Dermis microvascular lymphatic vessel endothelial cell (primary cell): Measurements from ENCODE around the gene ZNF91. TPM values are rescaled to one million over a fixed set of nuclear protein-coding genes. Genes with fewer than 3 reads are reported as not detected.
"Not testable (repeated sequence)": the region's sequence is repeated elsewhere in the genome, so short reads cannot be mapped to it uniquely, and the experiment has no call there.

Experiments used
- DNase-seq, 2 donors: peaks; one replicate each; pipeline versions ENCODE4 v3.0.0 to v3.0.0-alpha.2; 2010; ENCODE audit warnings: low read depth in 2 of 2
- total RNA-seq: library from RNA; depleted of rRNA; stranded (reverse); fragments of >200 nt; gene quantifications from 2 replicates; pipeline ENCODE4 v1.2.1, GENCODE V29; 2014

ZNF91 gene
- 5.6 and 13.3 TPM in 2 replicates for total RNA-seq

DNA sequence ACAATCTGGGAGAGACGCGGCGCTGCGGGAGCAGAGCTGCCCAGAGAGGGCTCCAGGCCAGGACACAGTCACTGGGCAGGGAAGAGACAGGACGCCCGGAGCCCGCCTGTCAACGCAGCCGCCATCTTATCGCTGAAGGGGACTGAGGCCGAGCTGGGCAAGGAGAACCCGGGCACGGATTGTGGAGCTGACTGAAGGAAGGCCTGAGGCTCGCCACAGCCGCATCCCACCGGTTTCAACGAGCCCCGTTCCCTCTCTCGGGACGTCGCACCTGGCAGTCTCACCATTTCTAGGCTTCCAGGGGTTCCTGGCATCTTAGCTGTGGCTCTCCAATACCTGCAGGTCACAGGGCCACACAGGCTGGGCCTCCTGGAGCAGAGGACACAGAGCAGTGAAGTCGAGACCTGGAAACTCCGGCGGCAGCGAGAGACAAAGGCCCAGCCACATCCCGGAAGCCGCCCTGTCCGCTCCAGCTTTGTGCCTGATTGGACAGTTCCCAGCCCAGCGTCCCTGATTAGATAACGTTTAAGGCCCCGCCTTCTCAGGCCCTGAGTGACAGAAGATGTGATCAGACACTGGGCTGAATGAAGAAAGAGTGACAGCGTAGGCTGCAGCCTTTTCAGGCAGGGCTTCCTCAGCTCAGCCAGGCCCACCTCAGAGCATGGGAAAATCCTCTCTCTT lies at the start of gene ZNF91:
ZNF91 (minus strand) TSS at position 431 of the 681 bp plus-strand sequence; CDS start at position 314, 117 bp downstream.
- peak; percentile 95 to 98 for DNase-seq

DNA sequence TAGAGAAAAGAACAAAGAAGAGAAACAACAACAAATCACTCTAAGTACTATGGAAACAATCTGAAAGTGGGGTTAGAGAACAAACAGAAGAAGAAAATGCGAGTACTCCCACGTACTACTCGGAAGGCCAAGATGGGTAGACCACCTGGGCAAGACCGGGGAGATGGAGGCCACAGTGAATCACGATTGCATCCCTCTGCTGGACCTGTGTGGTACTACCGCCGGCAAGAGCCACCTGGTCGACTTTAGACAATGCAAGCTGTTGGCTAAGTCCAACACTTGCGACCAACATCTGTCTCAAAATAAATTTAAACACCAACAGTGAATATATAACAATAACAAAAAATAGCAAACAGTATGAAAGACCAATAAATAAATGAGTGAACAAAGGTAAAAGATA lies 45.5 kb upstream of the ZNF91 start:
- DNase-seq, result peak in 1 of 2 donors; percentile 4

DNA sequence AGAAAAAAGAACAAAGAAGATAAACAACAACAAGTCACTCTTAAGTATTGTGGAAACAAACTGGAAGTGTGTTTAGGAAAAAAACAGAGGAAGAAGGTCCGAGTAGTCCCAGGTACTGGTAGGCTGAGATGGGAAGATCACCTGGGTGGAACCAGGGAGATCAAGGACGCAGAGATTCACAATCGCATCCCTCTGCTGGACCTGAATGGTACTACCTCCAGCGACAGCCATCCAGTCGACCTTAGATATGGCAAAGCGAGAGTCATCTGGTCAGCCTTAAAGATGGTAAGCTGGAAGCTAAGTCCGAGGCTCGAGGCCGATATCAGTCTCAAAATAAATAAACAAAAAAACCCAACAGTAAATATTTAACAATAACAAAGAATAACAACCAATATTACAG lies 44.9 kb upstream of the ZNF91 start:
- DNase-seq, result no peak

DNA sequence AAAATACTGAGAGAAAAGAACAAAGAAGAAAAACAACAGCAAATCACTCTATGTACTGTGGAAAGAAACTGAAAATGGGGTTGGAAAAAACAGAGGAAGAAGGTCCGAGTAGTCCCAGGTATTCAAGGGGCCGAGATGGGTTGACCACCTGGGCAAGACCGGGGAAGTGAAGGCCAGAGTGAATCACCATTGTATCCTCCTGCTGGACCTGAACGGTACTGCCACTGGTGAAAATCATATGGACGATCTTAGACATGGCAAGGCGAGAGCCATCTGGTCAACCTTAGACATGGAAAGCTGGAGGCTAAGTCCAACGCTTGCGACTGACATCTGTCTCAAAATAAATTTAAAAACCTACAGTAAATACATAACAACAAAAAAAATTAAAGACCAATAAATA lies 44.4 kb upstream of the ZNF91 start:
- DNase-seq, result no peak

DNA sequence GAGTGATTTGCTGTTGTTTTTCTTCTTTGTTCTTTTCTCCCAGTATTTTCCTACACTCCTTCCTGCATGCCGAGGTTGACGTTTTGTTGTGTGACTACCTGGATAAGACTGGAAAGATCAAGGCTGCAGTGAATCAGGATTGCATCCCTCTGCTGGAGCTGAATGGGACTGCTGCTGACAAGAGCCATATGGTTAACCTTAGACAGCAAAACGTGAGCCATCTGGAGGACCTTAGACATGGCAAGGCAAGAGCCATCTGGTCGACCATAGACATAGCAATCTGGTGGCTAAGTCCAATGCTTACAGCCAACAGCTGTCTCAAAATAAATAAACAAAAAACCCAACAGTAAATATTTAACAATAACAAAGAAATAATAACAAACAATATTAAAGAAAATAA lies 42.6 kb upstream of the ZNF91 start:
- no peak for DNase-seq

DNA sequence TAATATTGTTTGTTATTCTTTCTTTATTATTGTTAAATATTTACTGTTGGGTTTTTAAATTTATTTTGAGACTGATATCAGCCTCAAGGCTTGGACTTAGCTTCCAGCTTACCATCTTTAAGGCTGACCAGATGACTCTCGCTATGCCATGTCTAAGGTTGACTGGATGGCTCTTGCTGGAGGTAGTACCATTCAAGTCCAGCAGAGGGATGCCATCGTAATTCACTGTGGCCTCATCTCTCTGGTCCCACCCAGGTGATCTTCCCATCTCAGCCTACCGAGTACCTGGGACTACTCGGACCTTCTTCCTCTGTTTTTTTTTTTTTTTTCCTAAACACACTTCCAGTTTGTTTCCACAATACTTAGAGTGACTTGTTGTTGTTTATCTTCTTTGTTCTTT lies 41.7 kb upstream of the ZNF91 start:
- no peak for DNase-seq

DNA sequence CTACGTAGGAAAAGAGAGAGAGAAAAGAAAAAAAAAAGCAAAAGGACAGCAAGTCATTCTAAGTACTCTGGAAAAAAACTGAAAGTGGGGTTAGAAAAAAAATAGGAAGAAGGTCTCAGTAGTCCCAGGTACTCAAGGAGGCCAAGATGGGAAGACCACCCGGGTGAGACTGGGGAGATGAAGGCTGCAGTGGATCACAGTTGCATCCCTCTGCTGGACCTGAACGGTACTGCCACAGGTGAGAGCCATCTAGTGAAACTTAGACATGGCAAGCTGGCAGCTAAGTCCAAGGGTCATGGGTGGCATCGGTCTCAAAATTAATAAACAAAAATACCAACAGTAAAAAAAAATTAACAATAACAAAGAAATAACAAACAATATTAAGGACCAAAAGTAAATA lies 41.0 kb upstream of the ZNF91 start:
- DNase-seq, result no peak

DNA sequence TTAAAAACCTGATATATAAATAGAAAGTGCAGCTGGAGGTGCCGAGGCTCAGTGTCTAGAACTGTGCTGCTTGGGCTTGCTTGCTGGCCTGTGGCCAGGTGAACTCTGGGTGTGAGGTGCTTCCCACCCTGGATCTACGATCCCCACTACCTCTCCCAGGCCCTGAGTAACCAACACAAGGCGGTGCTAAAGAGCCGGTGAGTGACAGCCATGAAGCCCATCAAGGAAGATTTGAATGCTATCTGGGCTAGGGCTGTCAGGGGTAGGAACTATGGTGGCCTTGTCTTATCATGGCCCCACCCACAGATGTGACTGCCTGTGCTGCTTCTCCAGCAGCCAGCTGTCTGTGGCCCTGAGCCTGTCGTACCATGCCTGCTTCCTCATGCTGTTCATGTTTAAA lies 25.6 kb upstream of the ZNF91 start:
- DNase-seq, result no peak

DNA sequence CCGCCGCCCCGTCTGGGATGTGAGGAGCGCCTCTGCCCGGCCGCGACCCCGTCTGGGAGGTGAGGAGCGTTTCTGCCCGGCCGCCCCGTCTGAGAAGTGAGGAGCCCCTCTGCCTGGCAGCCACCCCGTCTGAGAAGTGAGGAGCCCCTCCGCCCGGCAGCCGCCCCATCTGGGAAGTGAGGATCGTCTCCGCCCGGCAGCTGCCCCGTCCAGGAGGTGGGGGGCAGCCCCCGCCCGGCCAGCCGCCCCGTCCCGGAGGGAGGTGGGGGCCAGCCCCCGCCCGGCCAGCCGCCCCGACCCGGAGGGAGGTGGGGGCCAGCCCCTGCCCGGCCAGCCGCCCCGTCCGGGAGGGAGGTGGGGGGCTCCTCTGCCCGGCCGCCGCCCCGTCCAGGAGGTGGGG lies 24.0 kb upstream of the ZNF91 start:
- not testable (repeated sequence) for DNase-seq

DNA sequence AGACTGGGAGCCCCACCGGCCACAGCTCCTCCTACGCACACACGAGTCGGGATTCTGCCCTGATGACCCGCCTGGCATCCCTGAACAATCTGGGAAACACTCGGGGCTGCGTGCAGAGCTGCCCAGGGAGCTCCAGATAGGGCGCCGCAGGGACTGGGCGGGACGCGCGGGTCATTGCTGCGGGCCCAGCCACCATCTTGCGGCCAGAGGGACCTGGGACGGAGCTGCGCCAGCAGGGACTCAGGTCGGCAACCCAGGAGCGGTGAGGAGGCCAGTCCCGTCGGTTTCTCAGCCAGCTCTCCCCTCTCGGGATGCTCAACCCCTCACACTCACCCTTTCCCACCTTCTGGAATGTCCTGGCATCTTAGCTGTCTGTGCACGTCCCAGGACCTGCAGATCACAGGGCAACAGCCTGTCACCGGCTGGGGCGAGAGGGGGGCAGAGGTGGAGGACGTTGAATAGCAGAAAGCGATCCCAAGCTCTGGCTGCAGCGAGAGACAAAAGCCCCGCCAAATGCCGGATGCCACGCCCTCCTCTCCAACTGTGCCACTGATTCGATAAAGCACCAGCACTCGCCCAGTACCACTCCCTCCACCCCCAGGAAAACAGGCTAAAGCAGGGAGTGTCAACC lies 20.4 kb upstream of the ZNF91 start:
- DNase-seq, result no peak

DNA sequence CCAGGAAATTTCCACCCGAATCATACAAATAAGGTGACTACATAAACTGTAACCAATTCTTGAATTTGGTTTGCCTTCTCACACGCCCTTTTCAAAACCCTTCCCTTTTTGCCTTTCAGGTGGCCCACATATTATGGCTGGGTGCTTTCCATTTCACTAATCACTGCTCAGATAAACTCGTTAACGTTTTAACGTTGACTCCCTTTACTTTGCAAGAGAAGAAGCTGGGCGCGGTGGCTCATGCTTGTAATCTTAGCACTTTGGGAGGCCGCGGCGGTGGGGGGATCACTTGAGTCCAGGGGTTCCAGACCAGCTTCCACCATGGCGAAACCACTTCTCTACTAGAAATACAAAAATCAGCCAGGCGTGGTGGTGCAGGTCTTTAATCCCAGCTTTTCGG lies 19.8 kb upstream of the ZNF91 start:
- no peak for DNase-seq

DNA sequence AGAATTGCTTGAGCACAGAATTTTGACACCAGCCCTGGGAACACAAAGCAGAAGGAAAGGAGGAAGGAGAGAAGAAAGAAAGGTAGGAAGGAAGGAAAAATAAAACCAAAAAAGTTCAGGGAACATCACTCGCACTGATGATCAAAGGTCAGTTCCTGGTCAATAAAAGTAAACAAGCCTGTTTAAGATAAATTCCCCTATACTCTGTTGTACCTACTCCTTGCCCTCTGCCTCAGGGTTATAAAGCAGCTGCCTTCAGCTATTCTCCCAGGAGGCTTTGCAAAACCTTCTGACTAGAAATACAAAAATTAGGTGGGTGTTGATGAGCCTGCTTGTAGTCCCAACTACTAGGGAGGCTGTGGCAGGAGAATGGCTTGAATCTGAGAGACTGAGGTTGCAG lies 14.9 kb upstream of the ZNF91 start:
- no peak for DNase-seq

DNA sequence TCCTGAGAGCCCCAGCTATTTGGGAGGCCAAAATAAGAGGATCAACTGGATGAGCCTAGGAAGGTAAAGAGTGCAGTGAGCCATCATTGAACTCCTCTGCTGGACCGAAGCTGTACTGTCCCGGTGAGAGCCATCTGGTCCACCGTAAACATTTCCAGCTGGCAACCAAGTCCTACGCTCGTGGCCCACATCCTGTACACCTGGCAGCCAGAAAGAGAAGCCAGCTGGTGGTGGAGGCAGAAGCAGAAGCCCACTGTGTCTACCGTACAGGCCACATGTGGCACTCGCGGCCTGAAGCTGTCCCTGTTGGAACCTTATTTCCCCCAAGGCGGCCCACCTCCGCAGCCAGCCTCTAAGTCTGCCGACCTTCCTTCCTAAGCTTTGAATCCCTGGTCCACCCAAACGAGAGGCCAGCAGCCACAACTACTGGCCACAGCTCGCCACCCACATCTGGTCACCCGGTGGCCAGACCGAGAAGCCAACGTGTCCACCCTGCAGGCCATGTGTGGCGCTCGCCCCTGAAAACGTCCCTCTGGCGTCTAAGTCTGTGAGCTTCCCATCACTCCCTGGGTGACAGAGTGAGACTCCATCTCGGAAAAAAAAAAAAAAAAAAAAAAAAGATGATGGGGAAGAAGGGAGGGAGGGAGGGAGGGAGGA lies 14.2 kb upstream of the ZNF91 start:
- no peak for DNase-seq

DNA sequence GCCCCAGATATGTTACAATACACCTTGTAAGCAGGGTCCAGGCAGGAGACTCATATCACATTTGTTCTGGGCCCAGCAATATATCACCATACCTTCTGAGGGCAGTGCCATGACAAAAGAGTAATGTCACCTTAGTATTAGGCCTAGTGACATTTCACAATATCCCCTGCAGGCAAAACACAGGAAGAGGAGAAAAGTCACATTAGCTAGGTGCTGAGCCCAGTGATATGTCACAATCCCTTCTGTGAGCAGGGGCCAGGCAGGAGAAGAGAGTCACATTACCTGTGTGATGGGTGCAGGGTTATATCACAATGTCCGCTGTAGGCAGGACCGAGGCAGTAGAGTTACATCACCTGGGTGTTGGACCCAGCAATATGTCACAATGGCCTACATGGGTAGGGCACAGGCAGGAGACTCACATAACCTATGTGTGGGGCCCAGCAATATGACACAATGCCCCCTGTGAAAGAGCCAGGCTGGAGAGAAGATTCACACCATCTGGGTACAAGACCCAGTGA lies 12.4 kb upstream of the ZNF91 start:
- no peak for DNase-seq

DNA sequence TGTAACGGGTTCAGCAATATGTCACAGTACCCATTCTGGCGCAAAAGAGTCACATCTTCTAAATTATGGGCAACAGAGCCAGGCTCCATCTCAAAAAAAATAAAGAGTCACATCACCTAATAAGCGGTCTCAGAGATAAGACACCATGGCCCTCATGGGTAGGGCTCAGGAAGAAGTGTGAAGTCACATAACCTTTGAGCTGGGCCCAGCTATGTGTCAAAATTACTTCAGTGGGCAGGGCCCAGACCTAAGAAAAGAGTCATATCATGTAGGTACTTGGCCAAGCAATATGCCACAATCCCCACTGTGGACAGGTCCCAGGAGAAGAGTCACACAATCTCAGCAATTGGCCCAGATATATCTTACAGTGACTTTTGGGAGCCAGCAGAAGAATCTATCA lies 11.4 kb upstream of the ZNF91 start:
- no peak for DNase-seq

DNA sequence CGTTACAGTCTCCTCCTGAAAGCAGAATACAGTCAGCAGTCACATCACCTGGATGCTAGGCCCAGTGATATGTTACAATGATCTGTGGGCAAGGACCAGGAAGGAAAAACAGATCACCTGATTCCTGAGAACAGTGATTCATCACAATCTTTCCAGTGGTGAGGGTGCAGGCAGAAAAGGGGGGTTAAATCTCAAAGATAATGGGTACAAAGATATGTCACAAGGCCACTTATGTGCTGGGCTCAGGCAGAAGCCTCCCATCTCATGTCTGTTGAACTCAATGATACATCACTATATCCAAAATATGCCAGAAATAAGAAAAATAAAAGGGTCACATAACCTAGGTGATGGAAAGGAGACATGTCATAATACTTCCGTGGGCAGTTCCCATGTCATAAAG lies 10.8 kb upstream of the ZNF91 start:
- no peak for DNase-seq

DNA sequence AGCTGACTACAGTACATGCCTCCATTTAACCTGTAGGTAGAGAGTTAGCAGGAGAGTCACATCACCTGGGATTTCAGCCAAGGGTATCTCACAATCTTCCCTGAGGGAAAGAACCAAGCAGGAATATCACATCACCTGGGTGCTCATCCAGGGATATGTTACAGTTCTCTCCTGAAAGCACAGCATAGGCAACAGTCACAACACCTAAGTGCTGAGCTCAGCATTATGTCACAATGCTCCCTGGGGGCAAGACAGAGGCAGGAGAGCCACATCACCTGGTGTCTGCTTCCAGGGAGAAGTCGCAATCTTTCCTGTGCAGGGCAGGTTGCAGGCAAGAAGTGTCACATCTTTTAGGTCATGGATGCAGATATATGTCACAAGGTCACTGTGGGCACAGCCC lies 9.4 kb upstream of the ZNF91 start:
- no peak for DNase-seq

DNA sequence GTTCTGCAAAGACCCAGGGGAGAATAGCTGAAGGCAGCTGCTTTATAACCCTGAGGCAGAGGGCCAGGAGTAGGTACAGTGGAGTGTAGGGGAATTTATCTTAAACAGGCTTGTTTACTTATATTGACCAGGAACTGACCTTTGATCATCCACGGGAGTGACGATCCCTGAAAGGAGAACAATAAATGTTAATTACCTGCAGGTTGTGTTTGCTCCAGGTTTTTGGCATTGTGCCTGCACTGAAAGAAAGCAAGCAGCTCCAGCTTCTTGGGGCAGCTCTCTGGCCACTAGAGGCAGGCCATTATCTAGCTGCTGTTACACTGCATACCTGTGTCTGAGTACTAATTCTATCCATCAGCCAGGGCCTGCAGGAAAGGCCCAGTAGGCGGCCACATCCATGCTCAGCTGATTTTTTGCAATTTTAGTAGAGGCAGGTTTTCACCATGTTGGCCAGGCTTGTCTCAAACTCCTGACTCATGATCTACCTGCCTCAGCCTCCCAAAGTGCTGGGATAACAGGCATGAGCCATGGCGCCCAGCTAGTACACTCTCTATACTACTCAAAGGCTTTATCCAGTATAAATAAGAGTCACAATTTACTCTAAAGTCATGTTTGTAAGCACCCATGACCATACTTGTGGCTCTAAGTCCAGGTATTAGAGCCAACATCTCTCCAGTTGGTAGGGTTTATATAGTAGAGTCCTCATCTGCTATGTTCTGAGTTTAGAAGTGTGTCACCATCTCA lies 8.5 kb upstream of the ZNF91 start:
- DNase-seq, result no peak

DNA sequence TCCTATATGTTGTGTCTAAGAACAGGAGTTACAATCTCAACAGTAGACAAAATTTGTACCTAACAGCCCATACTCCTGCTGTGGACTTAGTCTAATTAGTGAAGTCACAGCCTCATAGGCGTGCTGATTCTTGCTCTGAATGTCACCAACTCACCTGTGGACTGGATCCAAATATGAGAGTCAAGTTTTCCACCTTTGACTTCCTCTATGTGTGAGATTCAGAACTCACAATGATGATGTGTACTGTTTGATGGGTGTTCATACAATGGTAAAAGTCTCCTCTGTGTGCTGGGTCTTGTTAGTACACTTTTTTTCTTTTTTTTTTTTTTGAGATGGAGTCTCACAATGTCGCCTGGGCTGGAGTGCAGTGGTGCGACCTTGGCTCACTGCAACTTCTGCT lies 7.8 kb upstream of the ZNF91 start:
- no peak for DNase-seq

DNA sequence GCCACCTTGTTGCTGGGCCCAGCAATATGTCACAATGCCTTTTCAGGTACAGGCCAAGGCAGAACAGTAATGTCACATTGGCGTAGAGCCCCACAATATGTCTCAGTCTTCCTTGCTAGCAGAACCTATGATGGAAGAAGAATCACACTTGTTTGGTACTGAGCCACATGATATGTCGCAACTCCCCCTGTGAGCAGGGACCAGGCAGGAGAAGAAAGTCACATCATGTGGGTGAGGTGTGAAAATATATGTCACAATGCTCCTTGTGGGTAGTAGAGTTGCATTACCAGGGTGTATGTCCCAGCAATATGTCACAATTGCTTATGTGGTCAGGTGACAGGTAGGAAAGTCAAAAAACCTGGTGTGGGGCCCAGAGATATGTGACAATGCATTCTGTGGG lies 7.1 kb upstream of the ZNF91 start:
- DNase-seq, result no peak

DNA sequence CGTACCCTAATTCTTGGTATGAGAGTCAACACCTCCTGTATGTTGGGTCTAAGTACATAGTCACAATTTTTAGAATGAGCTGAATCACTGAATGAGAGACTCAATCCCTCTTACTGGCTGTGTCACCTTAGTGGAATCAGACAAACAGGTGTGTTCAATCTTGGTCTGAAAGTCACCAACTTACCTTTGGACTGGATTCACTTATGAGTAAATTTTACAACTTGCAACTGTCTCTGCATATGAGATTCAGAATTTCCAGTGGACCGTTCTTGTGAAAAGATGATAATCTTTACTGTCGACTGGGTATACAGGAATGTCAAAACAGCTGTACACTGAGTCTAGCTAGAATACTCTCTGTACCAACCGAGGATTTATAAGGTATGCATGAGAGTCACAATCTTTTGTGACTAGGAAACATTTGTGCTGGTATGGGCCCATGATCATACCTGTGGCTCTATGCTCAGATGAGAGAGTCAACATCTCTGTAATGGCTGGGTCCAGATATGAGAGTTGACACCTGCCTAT lies 5.9 kb upstream of the ZNF91 start:
- no peak for DNase-seq

DNA sequence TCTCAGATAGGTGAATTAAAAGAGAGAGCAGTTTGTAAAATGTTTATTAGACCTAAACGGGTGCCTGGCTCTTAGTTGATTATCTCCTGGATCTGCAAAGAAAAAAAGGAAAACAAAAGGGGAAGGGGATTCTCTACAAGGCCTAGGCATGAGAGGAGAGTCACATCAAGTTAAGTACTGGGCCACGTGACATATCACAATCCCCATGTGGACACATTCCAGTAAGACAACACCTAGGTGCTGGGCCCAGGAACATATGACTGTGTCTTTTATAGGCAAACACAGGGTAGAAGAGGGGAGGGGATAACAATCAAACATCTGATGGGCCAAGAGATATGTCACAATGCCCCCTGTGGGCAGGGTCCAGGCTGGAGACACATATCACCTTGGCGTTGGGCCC lies 4.2 kb upstream of the ZNF91 start:
- DNase-seq, result no peak
